SKM-1 (cell line): ENCODE results near the gene IFNA10.
"Not testable (repeated sequence)": the region's sequence is repeated elsewhere in the genome, so short reads cannot be mapped to it uniquely, and the experiment has no call there.

Experiments
- DNase-seq: peaks from one replicate; lab custom pipeline; 2025; ENCODE audit not compliant: unreplicated experiment; lab: John Stamatoyannopoulos, UW

The IFNA10 gene

DNA sequence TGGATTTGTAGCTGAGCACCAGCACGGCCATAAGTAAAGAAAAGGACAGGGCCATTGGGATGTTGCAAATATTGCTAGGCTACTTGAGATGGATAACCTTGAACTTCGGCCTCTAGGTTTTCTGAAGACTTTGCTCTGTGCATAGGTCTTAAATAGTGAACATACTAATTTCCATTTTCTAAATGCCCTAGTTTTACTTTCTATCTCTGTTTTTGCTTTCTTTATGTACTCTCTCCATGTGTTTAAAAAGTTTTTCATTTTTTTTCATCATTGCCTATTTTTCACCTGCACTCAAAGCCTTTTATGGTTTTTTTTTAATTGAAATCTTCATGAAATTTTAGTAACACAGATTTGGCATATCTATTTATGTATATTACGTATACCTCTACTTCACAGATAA is at the start of gene IFNA10:
Gene IFNA10, minus strand, starts transcription at position 101 of the 400 bp plus-strand sequence. Its CDS starts 46 bp downstream, at position 55.
- not testable (repeated sequence) for DNase-seq

DNA sequence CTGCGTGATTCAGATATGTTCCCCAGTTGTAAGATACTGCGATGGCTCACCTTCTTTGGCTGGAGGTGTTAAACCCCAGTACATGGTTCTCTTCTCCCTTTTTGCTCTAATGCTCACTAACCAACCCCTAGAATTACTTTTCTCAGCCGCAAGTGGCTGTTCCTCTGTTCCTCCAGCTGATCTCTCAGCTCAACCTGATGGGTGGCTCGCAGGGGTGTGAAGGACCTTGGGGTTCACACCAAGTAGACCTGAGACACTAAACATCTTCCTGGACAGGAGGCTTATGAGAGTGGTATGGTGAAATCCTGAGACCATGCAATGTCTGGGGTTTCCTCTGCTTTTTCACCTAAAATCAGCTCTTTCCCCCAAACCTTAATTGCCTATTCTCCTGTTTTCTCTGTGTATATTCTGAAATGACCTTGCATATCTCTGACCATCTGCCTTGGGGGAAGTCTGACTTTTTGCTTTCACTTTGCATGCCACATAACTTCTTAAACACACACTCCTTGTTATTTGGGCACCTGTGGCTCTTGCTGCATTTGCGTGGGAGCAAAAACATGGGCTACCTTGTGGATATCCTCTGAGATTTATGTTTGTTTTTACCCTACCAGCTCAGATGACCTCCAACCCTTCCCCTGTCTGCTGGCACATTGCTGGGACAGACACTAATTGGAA is 48.7 kb upstream of the IFNA10 start:
- DNase-seq: no peak

DNA sequence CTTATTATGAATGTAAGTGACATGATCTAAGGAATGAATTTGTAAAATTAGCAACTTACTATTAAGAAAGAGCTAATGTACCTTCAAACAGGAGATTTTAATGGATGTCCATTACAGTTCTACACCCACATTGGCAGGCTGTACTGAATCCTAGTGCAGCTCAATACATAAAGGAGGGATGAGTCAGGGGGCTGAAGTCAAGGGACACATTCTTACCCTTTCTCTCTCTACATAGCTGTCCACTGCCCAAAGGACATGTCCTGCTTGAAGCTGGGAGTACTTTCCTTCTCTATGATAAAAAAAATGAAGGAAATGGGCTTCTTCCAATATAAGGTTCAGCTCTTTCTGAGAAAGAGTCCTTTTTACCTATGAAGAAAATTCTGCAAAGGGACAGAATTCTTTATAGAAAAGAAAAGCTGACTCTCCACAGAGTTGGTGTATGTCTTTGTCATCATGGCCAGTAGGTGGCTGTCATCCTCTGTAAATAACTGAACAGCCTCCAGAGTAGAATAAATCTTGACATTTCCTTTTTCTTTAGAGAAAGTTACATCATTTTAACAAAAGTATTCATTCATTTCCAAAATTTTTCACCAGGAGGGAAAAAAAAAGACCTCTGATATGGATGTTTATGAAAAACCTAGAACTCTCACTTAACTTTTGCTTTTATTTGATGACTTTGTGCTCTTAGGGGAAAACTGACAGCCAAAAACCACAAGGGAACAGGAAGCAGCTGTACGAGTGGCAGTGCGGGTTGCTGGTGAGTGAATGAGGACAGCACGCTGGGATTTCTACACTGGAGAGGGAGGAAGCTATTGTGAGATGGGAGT is 46.0 kb upstream of the IFNA10 start:
- peak; percentile 89 for DNase-seq

DNA sequence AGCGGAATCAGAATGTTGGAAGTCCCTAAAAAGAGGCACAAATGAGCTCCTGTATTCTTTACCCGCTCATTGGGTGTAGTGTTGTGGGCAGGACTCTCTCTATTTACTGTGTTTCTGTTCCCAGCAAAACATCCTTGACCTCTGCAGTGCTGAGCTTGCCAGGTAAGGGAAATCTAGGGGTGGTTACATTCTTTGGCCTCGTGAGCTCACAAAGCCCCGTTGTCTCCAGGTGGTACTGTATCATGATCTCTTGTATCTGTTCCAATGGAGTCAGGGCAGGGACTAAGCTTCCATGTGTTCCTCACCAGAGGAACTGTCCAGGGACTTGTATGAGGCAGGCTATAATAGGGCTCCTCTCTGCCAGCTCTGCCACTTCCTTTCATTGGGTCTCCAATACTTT is 44.7 kb upstream of the IFNA10 start:
- no peak for DNase-seq

DNA sequence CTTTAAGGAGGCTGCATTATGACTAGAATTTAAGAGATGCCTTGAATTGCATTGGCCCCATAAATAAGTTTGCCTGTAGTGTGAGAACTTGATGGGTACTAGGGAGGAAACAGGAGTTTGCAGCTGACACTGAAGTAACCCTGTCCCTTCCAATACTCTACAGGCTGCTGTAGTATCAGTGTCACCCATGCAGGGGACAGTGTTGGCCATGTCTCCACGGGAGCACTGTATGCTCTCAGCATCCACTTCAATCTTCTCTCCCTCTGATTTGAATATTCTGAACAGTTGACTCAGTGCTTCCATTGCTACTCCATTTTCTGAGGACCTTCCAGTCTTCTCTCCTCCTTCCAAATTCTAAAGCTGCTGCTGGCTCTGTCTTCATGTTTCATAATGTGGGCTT is 44.2 kb upstream of the IFNA10 start:
- DNase-seq: no peak

DNA sequence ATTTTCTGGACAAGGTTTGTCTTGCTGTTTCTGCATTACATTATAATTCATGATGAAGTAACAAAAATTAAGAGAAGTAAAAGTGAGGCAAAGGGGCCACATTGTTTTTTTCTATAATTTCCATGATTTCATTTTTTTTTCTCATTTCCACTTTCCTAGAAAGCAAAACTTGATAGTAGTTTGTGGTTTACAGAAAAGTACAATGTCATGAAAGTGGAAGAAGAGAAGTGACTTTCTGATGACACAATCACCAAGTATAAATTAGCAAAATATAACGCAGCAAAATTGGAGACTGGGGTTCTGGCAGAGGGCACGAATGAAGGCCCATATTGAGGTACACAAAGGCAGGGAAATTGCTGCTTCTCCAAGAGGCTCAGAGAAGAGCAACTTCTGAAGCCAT is 37.9 kb upstream of the IFNA10 start:
- DNase-seq: peak; percentile 5

DNA sequence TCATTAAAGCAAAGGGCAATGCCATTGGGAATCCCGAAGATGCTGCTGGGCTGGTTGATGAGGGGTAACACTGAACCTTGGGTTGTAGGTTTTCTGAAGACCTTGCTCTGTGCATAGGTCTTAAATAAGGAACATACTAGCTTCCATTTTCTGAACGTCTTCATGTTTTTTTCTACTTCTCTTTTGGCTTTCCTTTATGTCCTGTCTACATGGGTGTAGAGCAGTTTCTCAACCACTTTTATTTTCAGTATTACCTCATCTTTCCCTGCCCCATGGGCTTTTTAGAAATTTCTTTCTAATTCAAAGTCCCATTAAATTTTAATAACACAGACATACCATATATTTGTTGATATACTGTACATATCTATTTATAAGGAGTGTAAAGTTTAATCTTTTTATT is 33.0 kb upstream of the IFNA10 start, which contains the start of gene IFNA14:
Gene IFNA14, minus strand, starts transcription at position 95 of the 400 bp plus-strand sequence. Its CDS starts 70 bp downstream, at position 25.
- peak; percentile 45 for DNase-seq

DNA sequence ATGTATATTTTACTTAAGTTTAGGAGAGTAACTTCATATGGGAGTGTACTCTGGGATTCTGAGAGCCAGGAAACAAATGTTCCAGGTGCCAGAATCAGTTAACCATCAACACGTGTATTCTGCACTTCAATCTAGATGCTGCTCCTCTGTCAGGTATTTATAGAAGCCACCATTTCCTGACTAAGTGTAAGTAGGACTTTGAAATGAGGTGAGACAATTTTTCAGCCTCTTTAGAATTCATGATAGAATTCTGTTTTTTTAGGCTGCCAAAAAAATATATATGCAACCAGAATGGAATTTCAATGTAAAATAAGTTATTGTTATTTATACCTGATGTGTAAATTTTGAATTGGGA is 29.4 kb upstream of the IFNA10 start:
- DNase-seq: not testable (repeated sequence)

DNA sequence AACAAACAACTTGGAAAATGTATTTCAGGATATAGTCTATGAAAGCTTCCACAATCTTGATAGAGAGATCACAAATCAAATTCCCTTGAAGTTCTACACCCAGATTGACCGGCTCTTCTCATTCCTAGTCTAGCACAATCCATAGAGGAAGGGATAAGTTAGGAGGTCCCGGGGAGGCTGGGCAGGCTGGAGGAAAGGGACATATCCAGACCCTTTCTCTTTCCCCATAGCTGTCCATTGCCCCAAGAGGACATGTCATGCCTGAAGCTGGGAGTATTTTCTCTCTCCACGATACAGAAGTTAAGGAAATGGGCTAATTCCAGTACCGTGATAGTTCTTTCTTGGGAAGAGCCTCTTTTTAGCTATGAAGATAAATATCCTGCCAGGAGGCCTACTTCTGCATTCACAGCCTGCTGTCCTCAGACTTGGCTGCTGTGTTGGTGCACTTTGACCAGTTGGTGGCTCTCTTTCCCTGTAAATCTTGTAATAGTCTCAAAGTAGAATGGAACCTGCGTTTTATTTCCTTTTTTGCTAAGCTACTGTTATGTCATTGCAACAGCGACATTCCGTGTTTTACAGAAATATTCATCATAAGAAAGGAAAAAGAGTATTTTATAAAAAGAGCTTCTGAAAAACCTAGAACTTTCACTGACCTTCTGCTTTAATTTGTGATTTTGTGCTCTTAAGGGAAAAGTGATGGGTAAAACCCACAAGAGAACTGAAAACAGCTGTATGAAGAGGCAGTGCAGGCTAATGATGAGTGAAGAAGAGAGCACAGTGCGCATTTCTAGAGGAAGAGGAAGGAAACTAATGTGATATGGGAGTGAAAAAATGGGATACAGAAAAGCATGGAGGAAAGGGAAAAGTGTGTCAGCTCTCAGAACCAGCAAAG is 28.8 kb upstream of the IFNA10 start:
- DNase-seq: peak; percentile 85

DNA sequence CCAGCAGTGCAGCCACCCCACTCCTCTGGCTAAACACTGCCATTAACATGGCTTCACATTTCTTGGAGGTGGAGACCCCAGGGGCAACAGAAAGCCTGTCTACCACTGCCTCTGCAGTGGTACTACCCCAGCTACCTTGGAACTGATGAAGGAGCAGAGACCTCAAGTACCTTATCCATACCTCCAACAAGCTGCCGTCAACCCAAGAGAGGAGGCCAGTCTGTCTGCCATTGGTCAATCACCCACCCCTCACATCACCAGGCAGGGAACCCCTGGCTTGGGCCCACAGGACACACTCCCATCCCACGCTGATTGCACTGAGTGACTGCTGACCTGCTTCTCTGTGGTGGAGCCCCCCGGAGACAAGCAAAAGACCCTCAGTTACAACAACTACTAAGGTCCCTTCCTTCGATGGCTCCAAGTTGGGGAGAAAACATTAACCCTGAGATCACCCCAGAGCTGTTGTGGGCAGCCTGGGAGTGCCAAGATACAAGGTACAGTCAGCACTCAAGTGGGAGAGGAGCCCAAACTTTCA is 27.3 kb upstream of the IFNA10 start:
- no peak for DNase-seq

DNA sequence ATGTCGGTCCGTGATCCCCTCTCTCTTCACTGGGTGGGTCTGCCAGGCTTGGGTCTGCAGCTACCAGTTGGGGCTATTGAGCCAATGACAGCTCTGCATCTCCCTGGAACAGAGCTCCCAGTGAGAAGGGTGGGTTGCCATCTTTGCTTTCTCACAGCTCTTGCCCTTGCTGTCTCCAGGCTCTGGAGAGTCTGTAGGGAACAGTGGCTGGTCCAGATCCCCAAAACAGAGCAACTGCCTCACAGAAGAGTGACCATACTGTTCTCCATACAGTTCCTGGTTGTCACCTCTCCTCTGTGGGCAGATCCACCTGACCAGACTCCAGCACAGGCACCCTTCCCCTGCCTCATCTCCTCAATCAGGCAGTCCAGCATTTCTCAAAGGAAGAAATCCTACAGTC is 26.3 kb upstream of the IFNA10 start:
- no peak for DNase-seq

DNA sequence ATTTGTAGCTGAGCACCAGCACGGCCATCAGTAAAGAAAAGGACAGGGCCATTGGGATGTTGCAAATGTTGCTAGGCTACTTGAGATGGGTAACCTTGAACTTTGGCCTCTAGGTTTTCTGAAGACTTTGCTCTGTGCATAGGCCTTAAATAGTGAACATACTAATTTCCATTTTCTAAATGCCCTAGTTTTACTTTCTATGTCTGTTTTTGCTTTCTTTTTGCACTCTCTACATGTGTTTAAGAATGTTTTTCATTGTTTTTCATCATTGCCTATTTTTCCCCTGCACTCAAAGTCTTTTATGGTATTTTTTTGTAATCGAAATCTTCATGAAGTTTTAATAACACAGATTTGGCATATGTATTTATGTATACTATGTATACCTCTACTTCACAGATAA is 21.2 kb upstream of the IFNA10 start, which contains the start of gene IFNA17:
Gene IFNA17, minus strand, starts transcription at position 101 of the 400 bp plus-strand sequence. Its CDS starts 49 bp downstream, at position 52.
- DNase-seq: no peak

DNA sequence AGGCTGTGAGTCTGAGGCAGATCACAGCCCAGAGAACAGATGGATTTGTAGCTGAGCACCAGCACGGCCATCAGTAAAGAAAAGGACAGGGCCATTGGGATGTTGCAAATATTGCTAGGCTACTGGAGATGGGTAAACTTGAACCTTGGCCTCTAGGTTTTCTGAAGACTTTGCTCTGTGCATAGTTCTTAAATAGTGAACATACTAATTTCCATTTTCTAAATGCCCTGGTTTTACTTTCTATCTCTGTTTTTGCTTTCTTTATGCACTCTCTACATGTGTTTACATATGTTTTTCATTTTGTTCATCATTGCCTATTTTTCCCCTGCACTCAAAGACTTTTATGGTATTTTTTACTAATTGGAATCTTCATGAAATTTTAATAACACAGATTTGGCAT is 10.3 kb upstream of the IFNA10 start, which contains the start of gene IFNA16:
Gene IFNA16, minus strand, starts transcription at position 101 of the 400 bp plus-strand sequence. Its CDS starts 6 bp downstream, at position 95.
- not testable (repeated sequence) for DNase-seq

DNA sequence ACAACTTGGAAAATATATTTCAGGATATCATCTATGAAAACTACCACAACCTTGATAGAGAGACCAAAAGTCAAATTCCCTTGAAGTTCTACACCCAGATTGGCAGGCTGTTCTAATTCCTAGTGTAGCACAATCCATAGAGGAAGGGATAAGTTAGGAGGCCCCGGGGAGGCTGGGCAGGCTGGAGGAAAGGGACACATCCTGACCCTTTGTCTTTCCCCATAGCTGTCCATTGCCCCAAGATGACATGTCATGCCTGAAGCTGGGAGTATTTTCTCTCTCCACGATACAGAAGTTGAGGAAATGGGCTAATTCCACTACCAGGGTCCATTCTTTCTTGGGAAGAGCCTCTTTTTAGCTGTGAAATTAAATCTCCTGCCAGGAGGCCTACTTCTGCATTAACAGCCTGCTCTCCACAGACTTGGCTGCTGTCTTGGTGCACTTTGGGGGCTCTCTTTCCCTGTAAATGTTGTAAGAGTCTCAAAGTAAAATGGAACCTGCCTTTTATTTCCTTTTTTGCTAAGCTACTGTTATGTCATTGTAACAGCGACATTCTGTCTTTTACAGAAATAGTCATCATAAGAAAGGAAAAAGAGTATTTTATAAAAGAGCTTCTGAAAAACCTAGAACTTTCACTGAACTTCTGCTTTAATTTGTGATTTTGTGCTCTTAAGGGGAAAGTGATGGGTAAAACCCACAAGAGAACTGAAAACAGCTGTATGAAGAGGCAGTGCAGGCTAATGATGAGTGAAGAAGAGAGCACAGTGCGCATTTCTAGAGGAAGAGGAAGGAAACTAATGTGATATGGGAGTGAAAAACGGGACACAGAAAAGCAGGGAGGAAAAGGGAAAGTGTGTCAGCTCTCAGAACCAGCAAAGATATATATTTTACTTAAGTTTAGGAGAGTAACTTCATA is 6.7 kb upstream of the IFNA10 start:
- DNase-seq: peak; percentile 7

DNA sequence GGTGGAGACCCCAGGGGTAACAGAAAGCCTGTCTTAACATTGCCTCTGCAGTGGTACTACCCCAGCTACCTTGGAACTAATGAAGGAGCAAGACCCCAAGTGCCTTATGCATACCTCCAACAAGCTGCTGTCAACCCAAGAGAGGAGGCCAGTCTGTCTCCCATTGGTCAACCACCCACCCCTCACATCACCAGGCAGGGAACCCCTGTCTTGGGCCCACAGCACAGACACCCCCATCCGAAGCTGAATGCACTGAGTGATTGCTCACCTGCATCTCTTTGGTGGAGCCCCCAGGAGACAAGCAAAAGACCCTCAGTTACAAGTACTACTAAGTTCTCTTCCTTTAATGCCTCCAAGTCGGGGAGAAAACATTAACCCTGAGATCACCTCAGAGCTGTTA is 5.2 kb upstream of the IFNA10 start:
- not testable (repeated sequence) for DNase-seq

DNA sequence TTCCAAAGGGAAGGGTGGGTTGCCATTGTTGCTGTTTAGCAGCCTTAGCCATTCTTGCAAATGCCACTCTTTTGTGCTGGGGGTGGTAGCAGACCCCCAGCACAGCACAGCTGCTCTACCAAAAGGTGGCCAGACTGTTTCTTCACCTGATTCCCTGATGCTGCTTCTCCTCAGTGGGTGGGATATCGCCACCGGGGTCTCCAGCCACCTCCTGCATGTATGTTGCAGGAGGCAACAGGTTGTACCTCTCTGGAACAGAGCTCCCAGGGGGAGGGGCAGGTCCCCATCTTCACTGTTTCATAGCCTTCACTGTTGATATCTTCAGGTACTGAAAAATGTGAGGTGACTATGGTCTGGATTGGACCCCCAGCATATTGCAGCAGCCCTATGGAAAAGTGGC is 3.8 kb upstream of the IFNA10 start:
- DNase-seq: not testable (repeated sequence)

DNA sequence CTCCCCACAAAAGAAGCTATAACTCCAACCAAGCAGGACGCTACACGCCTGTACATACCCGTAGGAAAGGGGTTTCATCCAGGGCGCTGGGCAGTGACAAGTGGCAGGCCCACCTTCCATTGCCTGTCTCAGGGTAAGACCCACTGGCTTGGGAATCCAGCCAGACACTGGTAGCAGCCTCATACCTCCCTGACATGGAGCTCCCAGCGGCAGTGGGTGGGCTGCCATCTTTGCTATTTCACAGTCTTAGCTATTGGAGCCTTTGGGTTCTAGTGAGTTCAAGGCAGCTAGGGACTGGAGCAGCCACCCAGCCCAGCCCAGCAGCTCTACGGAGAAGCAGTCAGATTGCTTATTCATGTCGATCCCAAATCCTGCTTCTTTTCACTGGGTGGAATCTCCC is 3.4 kb upstream of the IFNA10 start:
- no peak for DNase-seq

DNA sequence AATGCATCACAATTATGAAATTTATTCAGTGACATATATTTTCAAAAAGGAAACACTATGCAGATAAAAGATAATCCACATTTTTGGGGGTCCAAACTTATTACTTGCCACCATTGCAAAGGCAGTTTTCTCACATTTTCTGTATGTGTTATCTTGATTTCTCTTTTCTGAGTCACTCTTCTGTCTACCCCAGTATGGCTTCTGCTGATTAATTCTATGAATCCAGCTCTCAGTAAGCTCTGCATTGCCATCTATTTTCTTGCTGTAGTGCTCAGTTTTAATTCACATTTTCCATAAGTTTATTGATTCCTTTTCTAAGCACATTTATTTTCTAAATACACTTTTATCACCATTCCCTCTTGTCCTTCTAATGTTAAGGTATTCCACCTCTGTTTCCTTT is 1.7 kb downstream of the IFNA10 start:
- DNase-seq: no peak

DNA sequence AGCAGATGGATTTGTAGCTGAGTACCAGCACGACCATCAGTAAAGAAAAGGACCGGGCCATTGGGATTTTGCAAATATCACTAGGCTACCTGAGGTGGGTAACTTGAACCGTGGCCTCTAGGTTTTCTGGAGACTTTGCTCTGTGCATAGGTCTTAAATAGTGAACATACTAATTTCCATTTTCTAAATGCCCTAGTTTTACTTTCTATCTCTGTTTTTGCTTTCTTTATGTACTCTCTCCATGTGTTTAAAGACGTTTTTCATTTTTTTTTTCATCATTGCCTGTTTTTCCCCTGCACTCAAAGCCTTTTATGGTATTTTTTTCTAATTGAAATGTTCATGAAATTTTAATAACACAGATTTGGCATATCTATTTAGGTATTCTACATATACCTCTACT is 4.8 kb downstream of the IFNA10 start, which contains the start of gene IFNA7:
Gene IFNA7, minus strand, starts transcription at position 101 of the 400 bp plus-strand sequence. Its CDS starts 40 bp downstream, at position 61.
- not testable (repeated sequence) for DNase-seq
